BE2C (cell line): ENCODE data around the gene USB1.

Source experiments
- DNase-seq: peaks from one replicate; pipeline ENCODE4 v3.0.0-alpha.2; 2020
- H3K27me3 ChIP-seq: fragments of 250-450 bp; sonication (Bioruptor Pico); 2 replicates; pipeline ENCODE4 v1.5.1; 2020; ENCODE audit warnings: mild to moderate bottlenecking
- H3K36me3 ChIP-seq: fragments of 250-450 bp; sonication (Bioruptor Pico); 2 replicates; pipeline ENCODE4 v1.5.1; 2020; ENCODE audit warnings: mild to moderate bottlenecking
- H3K4me1 ChIP-seq: fragments of 250-450 bp; sonication (Bioruptor Pico); 2 replicates; pipeline ENCODE4 v1.5.1; 2020
- H3K4me3 ChIP-seq: 2 replicates; pipeline ENCODE4 v1.5.1; 2011; ENCODE audit warnings: low read depth, low read length
- H3K9me3 ChIP-seq: fragments of 250-450 bp; sonication (Bioruptor Pico); 2 replicates; pipeline ENCODE4 v1.5.1; 2020
- CTCF ChIP-seq: IDR thresholded peaks from 2 replicates; pipeline ENCODE4 v1.5.1; 2012; ENCODE audit warnings: mild to moderate bottlenecking, low read depth, low read length

Gene USB1

GRCh38 chr16:58051821-58052603 is 50.8 kb downstream of the USB1 start:
- no peaks in the 10 kb centered on the region for H3K4me1 ChIP-seq
- H3K27me3 ChIP-seq = no peaks in the 10 kb centered on the region
- TF ChIP-seq CTCF = no peak
- no peaks in the 10 kb centered on the region for H3K36me3 ChIP-seq
- DNase-seq = no peak
- no peak overlapping the region for H3K4me3 ChIP-seq
- no peaks in the 10 kb centered on the region for H3K9me3 ChIP-seq

GRCh38 chr16:58053682-58054005 is 52.4 kb downstream of the USB1 start:
- H3K27me3 ChIP-seq = no peaks in the 10 kb centered on the region
- no peak for DNase-seq
- H3K9me3 ChIP-seq = no peaks in the 10 kb centered on the region
- H3K4me3 ChIP-seq = no peak overlapping the region
- no peak for TF ChIP-seq CTCF
- H3K4me1 ChIP-seq = no peaks in the 10 kb centered on the region
- H3K36me3 ChIP-seq = no peaks in the 10 kb centered on the region

GRCh38 chr16:58054289-58054688 is 53.1 kb downstream of the USB1 start:
- no peak for DNase-seq
- H3K27me3 ChIP-seq = no peaks in the 10 kb centered on the region
- no peaks in the 10 kb centered on the region for H3K4me1 ChIP-seq
- no peak overlapping the region for H3K4me3 ChIP-seq
- H3K36me3 ChIP-seq = no peaks in the 10 kb centered on the region
- no peaks in the 10 kb centered on the region for H3K9me3 ChIP-seq
- no peak for TF ChIP-seq CTCF

- no peaks in the 10 kb centered on the region for H3K9me3 ChIP-seq
- H3K36me3 ChIP-seq = no peaks in the 10 kb centered on the region
- H3K27me3 ChIP-seq = no peaks in the 10 kb centered on the region
- TF ChIP-seq CTCF = no peak
- no peaks in the 10 kb centered on the region for H3K4me1 ChIP-seq
- H3K4me3 ChIP-seq = no peak overlapping the region
- no peak for DNase-seq
Measured at GRCh38 chr16:58056580-58056979, 55.4 kb downstream of the USB1 start.

- Histone ChIP-seq H3K27me3 (no peaks in the 10 kb centered on the region), H3K4me3 (no peak overlapping the region), H3K9me3 (no peaks in the 10 kb centered on the region), H3K4me1 (no peaks in the 10 kb centered on the region), H3K36me3 (no peaks in the 10 kb centered on the region)
- no peak for TF ChIP-seq CTCF
- no peak for DNase-seq
Measured at GRCh38 chr16:58057121-58057520, 55.9 kb downstream of the USB1 start.

GRCh38 chr16:58057784-58058183 is 56.6 kb downstream of the USB1 start:
- no peaks in the 10 kb centered on the region for H3K27me3 ChIP-seq
- no peaks in the 10 kb centered on the region for H3K9me3 ChIP-seq
- no peaks in the 10 kb centered on the region for H3K4me1 ChIP-seq
- TF ChIP-seq CTCF = no peak
- no peaks in the 10 kb centered on the region for H3K36me3 ChIP-seq
- H3K4me3 ChIP-seq = no peak overlapping the region
- no peak for DNase-seq
